DMS153 treated with DMSO at 0.1 percent for 48 hours (cell line): ENCODE results near the gene CXCL10.

Experiments used
- DNase-seq: peaks from one replicate; lab custom pipeline; 2025; ENCODE audit not compliant: unreplicated experiment; lab: John Stamatoyannopoulos, UW

Gene CXCL10

GRCh38 chr4:75995727-75996126, 27.6 kb downstream of the CXCL10 start:
- DNase-seq, result peak; percentile 73

DNA sequence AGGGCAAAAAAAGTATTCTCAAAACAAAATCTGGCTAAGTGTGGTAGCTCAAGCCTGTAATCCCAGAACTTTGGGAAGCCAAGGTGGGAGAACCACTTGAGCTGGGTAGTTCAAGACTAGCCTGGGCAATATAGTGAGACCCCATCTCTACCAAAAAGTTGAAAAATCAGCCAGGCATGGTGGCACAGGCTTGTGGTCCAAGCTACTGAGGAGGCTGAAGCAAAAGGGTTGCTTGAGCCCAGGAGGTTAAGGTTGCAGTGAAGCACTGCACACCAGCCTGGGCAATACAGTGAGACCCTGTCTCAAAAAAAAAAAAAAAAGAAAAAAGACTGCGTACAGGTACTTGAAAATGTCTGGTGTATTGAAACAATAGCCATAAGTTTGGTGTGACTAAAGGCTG, 30.8 kb downstream of the CXCL10 start:
- DNase-seq, result no peak

GRCh38 chr4:75989846-75990528, 33.3 kb downstream of the CXCL10 start:
- no peak for DNase-seq

DNA sequence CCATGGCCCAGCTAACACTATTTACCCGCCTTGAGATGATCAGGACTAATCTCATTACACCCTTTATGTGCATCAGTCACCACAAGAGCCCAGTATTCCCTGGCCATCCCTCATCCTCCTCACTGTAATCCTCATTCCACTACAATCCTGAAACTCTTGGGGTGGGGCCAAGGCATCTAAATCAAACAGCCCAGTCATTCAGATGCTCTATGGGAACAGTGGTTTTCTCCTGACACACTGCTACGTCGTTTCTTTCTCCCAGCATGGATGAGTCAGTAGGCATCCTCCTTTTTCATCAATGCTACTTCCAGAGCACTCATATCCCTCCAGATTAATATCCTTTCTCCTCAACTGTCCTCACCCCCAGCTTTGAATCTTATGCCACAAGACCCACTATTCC, 38.2 kb downstream of the CXCL10 start:
- no peak for DNase-seq

DNA sequence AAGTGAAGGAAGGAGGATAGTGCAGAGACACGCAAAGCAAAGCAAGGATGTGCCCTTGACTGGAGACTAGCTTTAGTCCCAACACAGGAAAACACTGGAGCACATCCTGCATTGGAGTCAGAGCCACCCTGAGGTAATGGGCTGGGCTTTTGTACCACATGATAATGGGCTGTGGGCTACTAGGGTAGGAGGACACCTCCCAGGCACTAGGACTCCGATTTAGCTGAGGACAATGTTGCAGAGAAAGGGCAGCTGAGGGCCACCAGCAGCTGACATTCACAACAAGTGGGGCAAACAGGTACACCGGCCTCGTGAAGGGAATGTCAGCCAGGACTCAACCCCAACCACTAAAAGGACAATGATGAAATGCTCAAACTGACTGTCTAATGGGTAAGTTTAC, 42.7 kb downstream of the CXCL10 start:
- DNase-seq, result no peak

GRCh38 chr4:75976177-75976576, 47.1 kb downstream of the CXCL10 start:
- no peak for DNase-seq

- no peak for DNase-seq
These were observed 49.5 kb downstream of the CXCL10 start for GRCh38 chr4:75973766-75974165.
